OCI-M2 (cell line): ENCODE results near the gene C16orf46.
"Not testable (repeated sequence)": the region's sequence is repeated elsewhere in the genome, so short reads cannot be mapped to it uniquely, and the experiment has no call there.

Experiments used
- DNase-seq: peaks from one replicate; lab custom pipeline; 2025; ENCODE audit not compliant: unreplicated experiment; lab: John Stamatoyannopoulos, UW

C16orf46 gene

GRCh38 chr16:81077076-81077940, at the start of gene C16orf46:
Gene C16orf46, minus strand, starts transcription at chr16:81077238. Its CDS starts 13,283 bp downstream, at chr16:81063955.
- DNase-seq = peak; percentile 84

- DNase-seq = no peak
Observed at GRCh38 chr16:81123092-81123852, 46.2 kb upstream of the C16orf46 start.

DNA sequence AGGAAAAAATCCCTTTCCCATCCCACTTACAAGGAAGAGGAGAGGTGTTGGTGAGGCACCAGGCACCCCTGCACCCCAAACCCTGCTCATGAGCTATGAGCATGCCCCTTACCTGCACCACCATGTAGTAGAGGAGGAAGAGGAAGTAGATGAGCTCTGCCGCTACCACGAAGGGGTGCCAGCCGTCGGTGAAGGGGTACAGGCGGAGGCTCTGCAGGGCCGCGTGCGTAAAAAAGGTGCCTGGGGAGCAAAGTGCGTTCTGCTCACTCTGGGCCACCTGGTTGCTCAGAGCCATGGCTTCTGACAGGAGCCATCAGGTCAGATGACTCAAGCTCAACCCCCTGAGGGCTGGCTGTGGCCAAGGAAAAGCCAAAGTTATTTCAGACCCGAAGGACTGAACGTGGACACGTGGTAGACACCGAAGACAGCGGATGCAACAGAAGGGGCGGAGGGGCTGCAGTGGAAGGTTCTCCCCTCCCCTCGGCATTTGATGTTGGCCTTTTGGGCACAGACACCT, 44.5 kb upstream of the C16orf46 start:
- DNase-seq = no peak

- DNase-seq = no peak
Observed at GRCh38 chr16:81117436-81117835, 40.4 kb upstream of the C16orf46 start.

DNA sequence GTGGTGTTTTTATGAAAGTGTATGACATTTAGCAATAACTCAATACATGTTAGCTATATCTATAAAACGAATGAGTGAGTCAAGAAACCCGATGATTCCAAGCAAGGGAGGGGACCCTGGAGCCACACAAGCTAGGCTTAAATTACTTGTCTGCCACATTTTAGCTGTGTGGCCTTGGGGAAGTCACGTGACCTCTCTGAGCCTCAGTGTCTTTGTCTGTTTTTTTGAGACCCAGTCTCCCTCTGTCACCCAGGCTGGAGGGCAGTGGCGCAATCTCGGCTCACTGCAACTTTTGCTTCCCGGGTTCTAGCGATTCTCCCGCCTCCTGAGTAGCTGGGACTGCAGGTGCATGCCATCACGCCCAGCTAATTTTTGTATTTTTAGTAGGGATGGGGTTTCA, 39.2 kb upstream of the C16orf46 start:
- no peak for DNase-seq

DNA sequence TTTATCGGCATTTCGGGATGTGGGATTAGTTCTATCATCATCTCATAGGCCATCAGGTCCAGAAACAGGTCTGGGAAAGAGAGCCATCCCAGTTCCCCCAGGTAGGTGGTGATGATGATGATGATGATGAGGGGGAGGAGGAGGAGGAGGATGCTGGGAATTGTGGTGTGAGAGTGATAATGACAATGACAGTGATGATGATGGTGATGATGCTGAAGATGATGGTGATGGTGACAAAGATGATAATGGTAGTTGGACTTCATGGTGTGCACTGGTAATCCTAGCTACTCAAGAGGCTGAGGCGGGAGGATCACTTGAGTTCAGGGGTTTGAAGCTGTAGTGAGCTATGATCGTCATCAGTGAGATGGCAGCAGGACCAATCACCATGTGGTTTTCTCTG, 35.4 kb upstream of the C16orf46 start:
- DNase-seq = no peak

DNA sequence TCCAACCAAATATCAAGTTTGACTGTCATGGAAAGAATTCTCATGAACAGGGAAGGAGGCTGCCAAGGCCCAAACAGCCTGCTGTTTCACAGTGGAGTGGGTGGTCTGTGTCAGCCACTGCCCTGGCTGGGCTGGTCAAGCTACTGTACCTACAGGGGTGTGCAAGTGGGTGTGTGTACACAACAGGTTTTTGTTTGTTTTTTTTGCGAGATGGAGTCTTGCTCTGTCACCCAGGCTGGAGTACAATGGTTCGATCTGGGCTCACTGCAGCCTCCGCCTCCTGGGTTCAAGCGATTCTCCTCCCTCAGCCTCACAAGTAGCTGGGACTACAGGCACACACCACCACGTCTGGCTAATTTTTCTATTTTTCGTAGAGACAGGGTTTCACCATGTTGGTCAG, 32.2 kb upstream of the C16orf46 start:
- not testable (repeated sequence) for DNase-seq

- no peak for DNase-seq
Observed at GRCh38 chr16:81107511-81107910, 30.5 kb upstream of the C16orf46 start.

DNA sequence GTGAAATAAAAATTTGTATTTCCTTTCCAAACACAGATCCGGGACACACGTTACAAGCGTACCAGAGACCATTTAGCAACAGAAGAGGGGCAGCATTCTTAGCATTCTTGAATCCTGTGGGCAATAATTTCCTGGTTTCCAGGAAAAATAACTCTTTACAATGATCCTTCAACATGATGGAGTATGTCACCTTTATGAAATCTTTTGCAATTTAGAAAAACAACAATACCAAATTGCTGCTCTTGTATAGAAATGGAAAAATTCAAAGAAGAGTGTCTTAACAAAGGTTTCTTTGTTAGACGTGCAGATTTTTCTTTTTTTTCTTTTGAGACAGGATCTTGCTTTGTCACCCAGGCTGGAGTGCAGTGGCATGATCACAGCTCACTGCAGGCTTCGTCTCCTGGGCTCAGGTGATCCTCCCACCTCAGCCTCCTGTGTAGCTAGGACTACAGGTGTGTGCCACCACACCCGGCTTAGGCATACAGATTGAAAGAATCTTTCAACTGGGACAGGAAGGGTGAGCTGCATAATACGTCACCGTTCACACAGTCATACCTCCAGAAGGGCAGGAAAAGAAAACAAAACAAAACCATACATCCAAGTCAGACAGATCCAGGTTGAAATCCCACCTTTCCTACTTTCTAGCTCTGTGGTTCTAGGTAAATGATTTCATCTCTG, 29.9 kb upstream of the C16orf46 start:
- DNase-seq = no peak

GRCh38 chr16:81105946-81106345, 28.9 kb upstream of the C16orf46 start:
- no peak for DNase-seq

DNA sequence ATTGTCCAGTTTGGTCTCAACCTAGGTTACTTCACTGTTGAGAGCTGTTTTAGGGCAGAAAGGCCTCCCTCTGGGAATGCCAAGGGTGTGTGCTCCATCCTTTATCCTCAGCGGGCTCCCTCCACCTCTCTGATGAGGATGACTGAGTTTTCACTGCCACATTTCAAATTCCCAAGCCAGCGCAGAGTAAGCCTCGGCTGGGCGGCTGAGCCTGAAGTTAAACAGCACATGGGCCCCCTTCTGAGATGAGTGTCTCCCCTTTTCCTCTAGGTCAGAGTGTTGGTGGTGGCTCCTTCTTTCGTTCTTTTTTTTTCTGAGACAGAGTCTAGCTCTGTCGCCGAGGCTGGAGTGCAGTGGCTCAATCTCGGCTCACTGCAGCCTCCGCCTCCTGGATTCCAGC, 24.7 kb upstream of the C16orf46 start:
- DNase-seq = no peak

- no peak for DNase-seq
Observed at GRCh38 chr16:81099958-81100357, 22.9 kb upstream of the C16orf46 start.

DNA sequence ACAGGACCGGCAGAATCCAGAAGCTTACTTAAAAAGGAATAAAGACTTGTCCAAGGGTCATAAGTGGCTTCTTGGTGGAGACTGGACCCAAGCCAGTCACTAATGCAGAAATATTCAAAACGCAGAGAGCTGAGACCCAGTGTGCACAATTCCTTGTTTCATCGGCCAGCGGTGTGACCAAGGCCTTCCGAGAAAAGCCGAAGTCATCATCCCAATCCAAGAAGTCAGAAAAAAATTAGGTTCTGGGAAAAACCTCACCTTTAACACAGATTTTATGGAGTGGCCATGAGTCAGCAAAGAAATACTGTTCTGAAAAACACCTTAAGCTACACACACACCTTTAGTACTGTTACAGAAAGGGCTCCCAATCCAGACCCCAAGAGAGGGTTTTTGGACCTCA, 20.2 kb upstream of the C16orf46 start:
- no peak for DNase-seq

- no peak for DNase-seq
Observed at GRCh38 chr16:81096715-81097208, 19.7 kb upstream of the C16orf46 start.

DNA sequence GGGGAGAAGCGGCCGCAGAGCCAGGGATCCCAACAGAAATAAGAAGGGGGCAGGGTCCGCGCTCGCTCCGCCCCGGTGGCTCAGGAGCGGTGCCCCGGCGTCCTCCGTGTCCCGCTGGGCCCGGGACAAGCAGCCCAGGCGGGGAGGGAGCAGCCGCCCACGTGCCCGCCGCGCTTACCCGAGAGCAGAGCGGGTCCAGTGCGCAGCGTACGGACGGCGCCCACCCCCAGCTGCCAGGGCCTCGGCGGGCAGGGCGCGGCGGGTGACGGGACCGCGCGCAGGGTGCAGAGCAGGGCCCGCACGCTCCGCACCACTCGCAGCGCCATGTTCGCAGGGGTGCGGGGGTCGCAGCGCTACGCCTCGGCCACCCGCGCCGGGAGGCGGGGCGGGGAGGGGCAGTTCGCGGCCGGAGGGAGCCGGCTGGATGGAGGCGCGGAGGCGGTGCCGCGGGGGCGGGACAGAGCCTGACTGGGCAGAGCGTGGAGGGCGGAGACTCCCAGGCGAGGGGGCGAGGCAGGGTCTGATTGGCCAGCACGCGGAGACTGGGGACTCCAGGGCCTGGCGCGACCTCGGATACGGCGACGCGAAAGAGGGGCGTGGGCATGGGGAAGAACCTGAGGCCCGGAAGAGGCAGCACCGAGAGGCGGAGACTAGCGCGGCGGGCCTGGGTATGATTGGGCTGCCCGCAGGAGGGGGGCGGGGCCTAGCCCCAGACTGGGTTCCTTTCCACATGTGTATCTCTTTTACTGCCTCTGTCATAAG, 19.1 kb upstream of the C16orf46 start, which contains the start of gene GCSH:
TSS of gene GCSH (minus strand) at position 443 of the 762 bp plus-strand sequence. CDS start at position 326, 117 bp downstream.
- peak; percentile 60 for DNase-seq

GRCh38 chr16:81095653-81095952, 18.6 kb upstream of the C16orf46 start:
- no peak for DNase-seq

DNA sequence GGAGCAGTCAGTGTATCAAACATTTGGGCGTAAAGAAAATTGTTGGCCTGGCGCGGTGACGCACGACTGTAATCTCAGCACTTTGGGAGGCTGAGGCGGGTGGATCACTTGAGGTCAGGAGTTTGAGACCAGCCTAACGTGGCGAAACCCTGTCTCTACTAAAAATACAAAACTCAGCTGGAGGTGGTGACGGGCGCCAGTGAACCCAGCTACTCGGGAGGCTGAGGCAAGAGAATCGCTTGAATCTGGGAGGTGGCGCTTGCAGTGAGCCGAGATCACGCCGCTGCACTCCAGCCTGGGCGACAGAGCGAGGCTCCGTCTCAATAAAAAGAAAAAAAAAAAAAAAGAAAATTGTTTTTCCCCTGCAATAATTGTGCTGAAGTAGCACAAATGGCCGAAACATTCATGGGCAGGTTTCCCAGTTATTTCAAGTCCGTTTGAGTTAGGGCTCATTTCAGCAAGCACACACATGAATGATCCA, 17.8 kb upstream of the C16orf46 start:
- no peak for DNase-seq

DNA sequence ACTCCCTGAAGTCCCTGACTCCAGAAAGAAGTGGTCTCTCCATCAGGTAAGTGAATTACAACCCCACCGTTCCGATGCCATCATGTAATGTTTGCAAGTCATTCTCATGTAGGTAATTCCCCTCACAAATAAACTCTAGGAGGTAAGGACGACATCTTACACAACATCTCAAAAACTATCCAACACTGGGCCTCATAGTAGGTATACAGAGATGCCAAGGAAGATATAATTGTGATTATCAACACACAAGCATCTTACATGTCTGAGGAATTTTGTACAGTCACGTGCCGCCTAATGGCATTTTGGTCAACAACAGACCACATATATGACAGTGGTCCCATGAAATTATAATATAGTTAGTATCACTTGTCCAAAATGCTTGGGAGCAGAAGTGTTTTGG, 11.8 kb upstream of the C16orf46 start:
- DNase-seq = no peak

GRCh38 chr16:81081014-81081413, 4.0 kb upstream of the C16orf46 start:
- no peak for DNase-seq

DNA sequence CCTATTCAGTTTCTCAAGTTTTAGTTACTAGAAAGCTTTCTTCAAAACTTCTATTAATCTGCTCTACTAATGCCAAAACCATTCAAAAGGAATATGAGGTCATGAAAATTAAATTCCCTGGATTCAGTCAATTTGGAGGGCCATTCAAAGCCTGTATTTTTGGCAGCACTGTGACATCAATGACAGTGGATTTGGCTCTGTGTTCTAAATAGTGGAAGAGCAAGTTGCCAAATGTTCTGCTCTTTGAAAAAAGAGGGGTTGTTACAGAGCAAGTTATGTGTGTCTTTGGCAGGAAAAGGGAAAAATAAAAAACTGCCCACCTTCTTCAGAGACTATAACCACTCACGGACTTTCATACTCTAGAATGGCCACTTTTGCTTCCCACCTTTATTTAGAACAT, 3.2 kb upstream of the C16orf46 start:
- no peak for DNase-seq
